K562 (cell line): ENCODE data around the gene GRIN2D. TPM values are rescaled to one million over a fixed set of nuclear protein-coding genes. Genes with fewer than 3 reads are reported as not detected.

Experiments used
- ARID1B ChIP-seq: fragments of 450-650 bp; IDR thresholded peaks from 2 replicates; pipeline ENCODE4 v1.6.1; 2016; ENCODE audit warnings: antibody characterized with exemption, mild to moderate bottlenecking, inconsistent platforms
- ATF2 ChIP-seq: sonication (generic); formaldehyde crosslinking; IDR thresholded peaks from 2 replicates; pipeline ENCODE4 v1.8.1; 2022; ENCODE audit warnings: missing genetic modification reagents
- ATF7 ChIP-seq: fragments of 450-650 bp; IDR thresholded peaks from 2 replicates; pipeline ENCODE4 v1.7.1; 2014; ENCODE audit warnings: mild to moderate bottlenecking, moderate library complexity
- BDP1 ChIP-seq: IDR thresholded peaks from 3 replicates; pipeline ENCODE4 v1.6.1; 2011; ENCODE audit not compliant: insufficient read length, insufficient read depth
- BRD4 ChIP-seq: fragments of 200-600 bp; sonication (generic); IDR thresholded peaks from 2 replicates; pipeline ENCODE4 v1.6.1; 2017; ENCODE audit warnings: inconsistent platforms
- CBX2 ChIP-seq: fragments of 200-600 bp; sonication (generic); IDR thresholded peaks from one replicate; pipeline ENCODE4 v1.6.1; 2012; ENCODE audit warnings: mild to moderate bottlenecking, low read length, inconsistent platforms; ENCODE audit not compliant: insufficient read depth, poor library complexity, severe bottlenecking
- CC2D1A ChIP-seq: fragments of 450-650 bp; IDR thresholded peaks from 2 replicates; pipeline ENCODE4 v1.6.1; 2017; ENCODE audit warnings: mild to moderate bottlenecking
- EGR1 ChIP-seq: fragments of 450-650 bp; conservative IDR thresholded peaks from 2 replicates; pipeline ENCODE4 v1.6.1; 2017; ENCODE audit warnings: mild to moderate bottlenecking
- EP300 ChIP-seq: IDR thresholded peaks from 2 replicates; pipeline ENCODE4 v1.6.1; 2012; ENCODE audit warnings: low read length, improper control_type of control experiment
- ETV5 ChIP-seq: sonication (generic); formaldehyde crosslinking; IDR thresholded peaks from 2 replicates; pipeline ENCODE4 v1.4.0; 2020; ENCODE audit warnings: low read depth, mild to moderate bottlenecking, missing genetic modification reagents
- GATAD2A ChIP-seq: fragments of 450-650 bp; IDR thresholded peaks from 2 replicates; pipeline ENCODE4 v1.6.1; 2017
- HBP1 ChIP-seq: fragments of 450-650 bp; formaldehyde crosslinking; IDR thresholded peaks from 2 replicates; pipeline ENCODE4 v1.4.0; 2022; ENCODE audit warnings: missing genetic modification characterization
- LARP7 ChIP-seq: fragments of 450-650 bp; IDR thresholded peaks from 2 replicates; pipeline ENCODE4 v1.6.1; 2016
- MAFF ChIP-seq: IDR thresholded peaks from 2 replicates; pipeline ENCODE4 v1.6.1; 2012; ENCODE audit warnings: low read length, improper control_type of control experiment
- MTF1 ChIP-seq: fragments of 250-450 bp; sonication (Bioruptor Pico); IDR thresholded peaks from 2 replicates; pipeline ENCODE4 v1.9.0; 2021; ENCODE audit warnings: moderate library complexity, mild to moderate bottlenecking, inconsistent platforms, borderline replicate concordance
- NBN ChIP-seq: fragments of 450-650 bp; IDR thresholded peaks from 2 replicates; pipeline ENCODE4 v1.6.1; 2016; ENCODE audit warnings: low read depth, mild to moderate bottlenecking
- NFE2 ChIP-seq: IDR thresholded peaks from 2 replicates; pipeline ENCODE4 v1.6.1; 2014; ENCODE audit warnings: antibody characterized with exemption, low read depth
- PHF21A ChIP-seq: fragments of 450-650 bp; IDR thresholded peaks from 2 replicates; pipeline ENCODE4 v1.6.1; 2017; ENCODE audit warnings: low read depth, borderline replicate concordance
- POLR2B ChIP-seq: fragments of 450-650 bp; IDR thresholded peaks from 2 replicates; pipeline ENCODE4 v1.6.1; 2018; ENCODE audit warnings: low read depth; ENCODE audit not compliant: partially characterized antibody
- POLR3G ChIP-seq: IDR thresholded peaks from 2 replicates; pipeline ENCODE4 v1.6.1; 2011; ENCODE audit not compliant: insufficient read length, insufficient replicate concordance; ENCODE audit errors: extremely low read depth
- RB1 ChIP-seq: fragments of 450-650 bp; IDR thresholded peaks from 2 replicates; pipeline ENCODE4 v1.6.1; 2017; ENCODE audit warnings: low read depth, mild to moderate bottlenecking
- RUNX1 ChIP-seq: sonication (generic); IDR thresholded peaks from 2 replicates; pipeline ENCODE4 v1.6.1; 2016; ENCODE audit warnings: antibody characterized with exemption, low read depth
- SMAD3 ChIP-seq: fragments of 450-650 bp; formaldehyde crosslinking; conservative IDR thresholded peaks from 2 replicates; pipeline ENCODE4 v1.4.0; 2020; ENCODE audit warnings: mild to moderate bottlenecking
- SOX6 ChIP-seq: fragments of 450-650 bp; IDR thresholded peaks from 2 replicates; pipeline ENCODE4 v1.6.1; 2014; ENCODE audit warnings: mild to moderate bottlenecking
- ZKSCAN8 ChIP-seq: fragments of 200-800 bp; sonication (Bioruptor generic); IDR thresholded peaks from 2 replicates; pipeline ENCODE4 v1.6.1; 2016; ENCODE audit warnings: missing genetic modification characterization, missing compliant biosample characterization
- ZNF212 ChIP-seq: fragments of 450-650 bp; formaldehyde crosslinking; IDR thresholded peaks from 2 replicates; pipeline ENCODE4 v1.4.0; 2020; ENCODE audit warnings: mild to moderate bottlenecking
- ZNF79 ChIP-seq: fragments of 250-450 bp; sonication (Bioruptor Pico); IDR thresholded peaks from 2 replicates; pipeline ENCODE4 v1.4.0; 2020; ENCODE audit warnings: low read depth, mild to moderate bottlenecking, moderate library complexity
- polyA plus RNA-seq, 8 experiments: library from polyadenylated mRNA; depleted of rRNA in 4 of 8; stranded (reverse) in 5 of 8; unstranded in 3 of 8; fragments of >200 nt; fragmentation: Nextera tagmentation in 2 of 8; fragmentation: Illumina TruSeq in 1 of 8; extraction: Ambion mirVana in 2 of 8; extraction: Trizol in 1 of 8; gene quantifications; 2 replicates each; pipeline versions ENCODE4 v1.2.1 to v1.2.3, GENCODE V29; 2011 to 2014; ENCODE audit warnings: inconsistent platforms in 1 of 8, missing spikeins in 1 of 8
- total RNA-seq, 7 experiments: library from RNA; depleted of rRNA in 6 of 7; stranded (reverse); fragments of >200 nt in 6 of 7; fragmentation: Illumina TruSeq in 2 of 7; extraction: Trizol in 2 of 7; gene quantifications; 2 replicates each; pipeline versions ENCODE4 v1.2.1 to v1.2.3, GENCODE V29; 2011 to 2021; ENCODE audit warnings: low replicate concordance in 1 of 7
- TF ChIP-seq, protein P1 (sequence below): fragments of 450-650 bp; formaldehyde crosslinking; IDR thresholded peaks from 2 replicates; pipeline ENCODE4 v1.4.0; 2020; ENCODE audit warnings: mild to moderate bottlenecking, mixed read lengths

Gene GRIN2D
- total and polyA plus RNA-seq, 9 of the 15 experiments (the other 6 are each of a cell fraction or from before 2014, with no cell fraction given): 0.32 to 31.5 (median 1.8) TPM

DNA sequence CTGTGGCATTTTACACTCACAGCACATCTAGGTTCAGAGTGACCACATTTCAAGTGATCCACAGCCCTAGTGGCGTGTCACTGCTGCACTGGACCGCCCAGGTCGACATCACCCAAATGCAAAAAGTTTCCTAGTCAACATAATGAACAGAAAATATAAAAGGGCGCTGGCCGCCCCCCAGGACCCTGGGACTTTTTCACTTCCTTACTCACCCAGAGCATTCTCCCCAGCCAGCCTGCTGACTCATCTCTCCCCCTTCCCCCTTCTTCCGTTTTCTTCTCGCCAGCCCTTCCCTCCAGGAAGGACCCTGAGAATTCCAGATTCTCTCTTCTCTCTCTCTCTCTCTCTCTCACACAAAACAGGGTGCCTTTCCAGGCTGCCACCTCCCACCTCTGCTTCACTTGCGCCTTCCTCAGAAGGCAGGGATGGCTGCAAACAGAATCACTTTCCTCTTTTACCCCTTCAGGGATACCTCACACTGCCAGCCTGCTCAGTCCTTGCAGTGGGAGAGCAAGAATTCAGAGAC is 31.3 kb downstream of the GRIN2D start (continued):
- TF ChIP-seq CBX2: no peak
- TF ChIP-seq ETV5 (CRISPR knock-in tag): peak; percentile 36; the same call in 1 of the 2 replicates
- peak; percentile 96 for TF ChIP-seq GATAD2A
- no peak for TF ChIP-seq ZNF79 (CRISPR knock-in tag)
- no peak for TF ChIP-seq SMAD3 (CRISPR knock-in tag)
- peak; percentile 82 for TF ChIP-seq ARID1B
- peak; percentile 77 for TF ChIP-seq MAFF
- no peak for TF ChIP-seq BRD4
- TF ChIP-seq BDP1: no peak
- TF ChIP-seq ZKSCAN8 (CRISPR knock-in tag): no peak
- TF ChIP-seq, protein P1, sequence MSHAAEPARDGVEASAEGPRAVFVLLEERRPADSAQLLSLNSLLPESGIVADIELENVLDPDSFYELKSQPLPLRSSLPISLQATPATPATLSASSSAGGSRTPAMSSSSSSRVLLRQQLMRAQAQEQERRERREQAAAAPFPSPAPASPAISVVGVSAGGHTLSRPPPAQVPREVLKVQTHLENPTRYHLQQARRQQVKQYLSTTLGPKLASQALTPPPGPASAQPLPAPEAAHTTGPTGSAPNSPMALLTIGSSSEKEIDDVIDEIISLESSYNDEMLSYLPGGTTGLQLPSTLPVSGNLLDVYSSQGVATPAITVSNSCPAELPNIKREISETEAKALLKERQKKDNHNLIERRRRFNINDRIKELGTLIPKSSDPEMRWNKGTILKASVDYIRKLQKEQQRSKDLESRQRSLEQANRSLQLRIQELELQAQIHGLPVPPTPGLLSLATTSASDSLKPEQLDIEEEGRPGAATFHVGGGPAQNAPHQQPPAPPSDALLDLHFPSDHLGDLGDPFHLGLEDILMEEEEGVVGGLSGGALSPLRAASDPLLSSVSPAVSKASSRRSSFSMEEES (CRISPR knock-in tag): no peak
- peak; percentile 19; the same call in 1 of the 2 replicates for TF ChIP-seq EP300
- TF ChIP-seq POLR2B: no peak
- TF ChIP-seq HBP1: no peak
- TF ChIP-seq ATF2 (CRISPR knock-in tag): no peak
- no peak for TF ChIP-seq POLR3G
- no peak for TF ChIP-seq MTF1 (CRISPR knock-in tag)
- TF ChIP-seq NBN: 0 out of 2 replicates have a peak, but pooled peaks have one; percentile 37
- no peak for TF ChIP-seq LARP7
- peak; percentile 94 for TF ChIP-seq NFE2
- TF ChIP-seq ATF7: peak; percentile 53
- TF ChIP-seq RUNX1: no peak
- no peak for TF ChIP-seq ZNF212
- TF ChIP-seq SOX6: no peak; the same call in 1 of the 2 replicates
- no peak for TF ChIP-seq PHF21A
- TF ChIP-seq EGR1: no peak
- TF ChIP-seq RB1: no peak
- TF ChIP-seq CC2D1A: no peak
